ENCODE results near the gene TACC3. TPM values are rescaled to one million over a fixed set of nuclear protein-coding genes. Genes with fewer than 3 reads are reported as not detected.

The TACC3 gene
- total and polyA plus RNA-seq, 2 donors (not counting 1 experiment from before 2014, with no cell fraction given): 7.3 to 10.2 TPM

DNA sequence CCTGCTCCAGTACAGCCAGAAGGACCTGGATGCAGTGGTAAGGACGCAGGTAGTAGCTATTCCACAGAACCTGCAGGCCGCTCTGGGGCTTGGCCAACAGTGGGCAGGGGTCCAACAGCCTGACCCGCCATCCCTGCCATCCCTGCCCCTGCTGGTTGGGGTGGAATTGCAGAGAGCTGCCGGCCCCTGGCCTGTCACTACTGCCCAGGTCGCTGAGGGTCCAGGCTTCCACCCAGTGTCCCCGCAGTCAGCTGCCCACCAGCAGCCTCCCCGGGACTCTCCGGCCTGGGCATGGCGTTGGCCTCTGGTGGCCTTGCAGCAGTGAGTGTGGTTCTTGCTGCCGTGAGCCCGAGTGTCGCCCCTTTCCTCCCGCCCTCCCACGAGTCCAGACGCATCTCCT, 16.3 kb downstream of the TACC3 start:
- Histone ChIP-seq H3K27ac (ENCODE audit: insufficient read depth, low read length) (no peak overlapping the region), H3K4me1 (ENCODE audit: control insufficient read depth, extremely low read depth, insufficient read depth, low read length) (no peaks in the 10 kb centered on the region), H3K9me3 (ENCODE audit: control insufficient read depth, insufficient read depth, low read depth, low read length) (peaks cover 2% of the 10 kb centered on the region), H3K27me3 (ENCODE audit: control insufficient read depth, insufficient read depth, low read length) (no peaks in the 10 kb centered on the region), H2AFZ (ENCODE audit: low read length) (no peak overlapping the region), H3K9ac (ENCODE audit: insufficient read depth, low read length) (no peak overlapping the region), H3K36me3 (ENCODE audit: control insufficient read depth, insufficient read depth, low read length) (peaks cover 43% of the 10 kb centered on the region), H4K20me1 (ENCODE audit: control insufficient read depth, extremely low read depth, insufficient read depth, low read length) (no peaks in the 10 kb centered on the region), H3K79me2 (ENCODE audit: control insufficient read depth, insufficient read depth, low read length) (peaks cover 3% of the 10 kb centered on the region), H3K4me2 (ENCODE audit: extremely low read depth, insufficient read depth, low read length) (no peak overlapping the region), H3K4me3 (replicated peaks in 1 of 4; ENCODE audit: control extremely low read depth in 1 of 4, insufficient read depth in 1 of 4, low read depth in 3 of 4, low read length in 4 of 4) (no peak overlapping the region)
- TF ChIP-seq EZH2 (IDR thresholded peaks at IDR 0.05; ENCODE audit: low read length, missing control alignments): no peak
- TF ChIP-seq, protein P1, sequence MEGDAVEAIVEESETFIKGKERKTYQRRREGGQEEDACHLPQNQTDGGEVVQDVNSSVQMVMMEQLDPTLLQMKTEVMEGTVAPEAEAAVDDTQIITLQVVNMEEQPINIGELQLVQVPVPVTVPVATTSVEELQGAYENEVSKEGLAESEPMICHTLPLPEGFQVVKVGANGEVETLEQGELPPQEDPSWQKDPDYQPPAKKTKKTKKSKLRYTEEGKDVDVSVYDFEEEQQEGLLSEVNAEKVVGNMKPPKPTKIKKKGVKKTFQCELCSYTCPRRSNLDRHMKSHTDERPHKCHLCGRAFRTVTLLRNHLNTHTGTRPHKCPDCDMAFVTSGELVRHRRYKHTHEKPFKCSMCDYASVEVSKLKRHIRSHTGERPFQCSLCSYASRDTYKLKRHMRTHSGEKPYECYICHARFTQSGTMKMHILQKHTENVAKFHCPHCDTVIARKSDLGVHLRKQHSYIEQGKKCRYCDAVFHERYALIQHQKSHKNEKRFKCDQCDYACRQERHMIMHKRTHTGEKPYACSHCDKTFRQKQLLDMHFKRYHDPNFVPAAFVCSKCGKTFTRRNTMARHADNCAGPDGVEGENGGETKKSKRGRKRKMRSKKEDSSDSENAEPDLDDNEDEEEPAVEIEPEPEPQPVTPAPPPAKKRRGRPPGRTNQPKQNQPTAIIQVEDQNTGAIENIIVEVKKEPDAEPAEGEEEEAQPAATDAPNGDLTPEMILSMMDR (conservative IDR thresholded peaks at IDR 0.05 in 1 of 2, IDR thresholded peaks at IDR 0.05 in 1 of 2; ENCODE audit: low read depth in 1 of 2, low read length in 2 of 2): no peak
- no peak for DNase-seq (ENCODE audit: low read depth in 2 of 2)

DNA sequence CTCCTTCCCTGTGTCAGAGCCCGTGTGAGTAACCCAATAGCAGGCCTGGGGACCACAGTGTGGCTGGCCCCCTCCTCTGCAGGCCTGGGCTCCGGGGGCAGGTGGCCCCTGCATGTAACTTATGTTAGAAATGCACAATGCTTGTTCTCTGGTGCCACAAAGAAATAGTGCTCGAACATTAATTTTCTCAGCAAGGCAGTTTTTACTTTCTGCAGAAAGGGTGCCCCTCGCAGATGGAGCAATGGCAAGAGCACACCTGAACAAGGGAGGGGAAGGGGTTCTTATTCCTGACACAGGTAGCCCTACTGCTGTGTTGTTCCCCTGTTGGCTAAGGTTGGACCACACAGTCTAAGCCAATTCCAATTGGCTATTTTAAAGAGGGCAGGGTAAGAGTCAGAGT, 17.1 kb downstream of the TACC3 start:
- H3K9ac ChIP-seq (ENCODE audit: insufficient read depth, low read length): no peak overlapping the region
- no peaks in the 10 kb centered on the region for H4K20me1 ChIP-seq (ENCODE audit: control insufficient read depth, extremely low read depth, insufficient read depth, low read length)
- TF ChIP-seq, protein P1 (conservative IDR thresholded peaks at IDR 0.05 in 1 of 2, IDR thresholded peaks at IDR 0.05 in 1 of 2; ENCODE audit: low read depth in 1 of 2, low read length in 2 of 2): no peak
- TF ChIP-seq EZH2 (IDR thresholded peaks at IDR 0.05; ENCODE audit: low read length, missing control alignments): no peak
- no peak overlapping the region for H3K4me2 ChIP-seq (ENCODE audit: extremely low read depth, insufficient read depth, low read length)
- H3K9me3 ChIP-seq (ENCODE audit: control insufficient read depth, insufficient read depth, low read depth, low read length): peaks cover 2% of the 10 kb centered on the region
- H3K27ac ChIP-seq (ENCODE audit: insufficient read depth, low read length): no peak overlapping the region
- no peak for DNase-seq (ENCODE audit: low read depth in 2 of 2)
- H3K79me2 ChIP-seq (ENCODE audit: control insufficient read depth, insufficient read depth, low read length): no peaks in the 10 kb centered on the region
- H3K36me3 ChIP-seq (ENCODE audit: control insufficient read depth, insufficient read depth, low read length): peaks cover 42% of the 10 kb centered on the region
- no peak overlapping the region for H3K4me3 ChIP-seq (replicated peaks in 1 of 4; ENCODE audit: control extremely low read depth in 1 of 4, insufficient read depth in 1 of 4, low read depth in 3 of 4, low read length in 4 of 4)
- H3K4me1 ChIP-seq (ENCODE audit: control insufficient read depth, extremely low read depth, insufficient read depth, low read length): no peaks in the 10 kb centered on the region
- no peak overlapping the region for H2AFZ ChIP-seq (ENCODE audit: low read length)
- no peaks in the 10 kb centered on the region for H3K27me3 ChIP-seq (ENCODE audit: control insufficient read depth, insufficient read depth, low read length)

DNA sequence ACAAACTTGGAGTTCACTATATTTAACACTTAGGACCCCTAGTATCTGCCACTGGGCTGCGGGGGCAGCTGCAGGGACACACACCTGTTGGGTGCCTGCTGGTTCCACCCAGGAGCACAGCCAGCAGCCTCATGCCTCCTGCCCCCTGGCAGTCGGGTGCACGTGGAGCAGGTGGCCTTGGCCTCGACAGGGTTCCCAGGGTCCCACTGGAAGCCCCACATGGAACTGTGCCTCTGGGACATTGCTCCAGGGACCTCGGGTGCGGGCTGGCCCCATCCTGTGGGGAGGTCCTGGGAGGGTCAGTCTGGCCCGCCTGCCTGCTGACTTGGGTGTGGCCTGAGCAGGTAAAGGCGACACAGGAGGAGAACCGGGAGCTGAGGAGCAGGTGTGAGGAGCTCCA, 18.0 kb downstream of the TACC3 start:
- no peak overlapping the region for H3K4me3 ChIP-seq (replicated peaks in 1 of 4; ENCODE audit: control extremely low read depth in 1 of 4, insufficient read depth in 1 of 4, low read depth in 3 of 4, low read length in 4 of 4)
- no peaks in the 10 kb centered on the region for H4K20me1 ChIP-seq (ENCODE audit: control insufficient read depth, extremely low read depth, insufficient read depth, low read length)
- no peaks in the 10 kb centered on the region for H3K27me3 ChIP-seq (ENCODE audit: control insufficient read depth, insufficient read depth, low read length)
- H3K79me2 ChIP-seq (ENCODE audit: control insufficient read depth, insufficient read depth, low read length): no peaks in the 10 kb centered on the region
- H3K4me2 ChIP-seq (ENCODE audit: extremely low read depth, insufficient read depth, low read length): no peak overlapping the region
- H3K9ac ChIP-seq (ENCODE audit: insufficient read depth, low read length): no peak overlapping the region
- H3K27ac ChIP-seq (ENCODE audit: insufficient read depth, low read length): no peak overlapping the region
- TF ChIP-seq, protein P1 (conservative IDR thresholded peaks at IDR 0.05 in 1 of 2, IDR thresholded peaks at IDR 0.05 in 1 of 2; ENCODE audit: low read depth in 1 of 2, low read length in 2 of 2): no peak
- no peak for TF ChIP-seq EZH2 (IDR thresholded peaks at IDR 0.05; ENCODE audit: low read length, missing control alignments)
- H3K9me3 ChIP-seq (ENCODE audit: control insufficient read depth, insufficient read depth, low read depth, low read length): peaks cover 2% of the 10 kb centered on the region
- H2AFZ ChIP-seq (ENCODE audit: low read length): no peak overlapping the region
- no peak for DNase-seq (ENCODE audit: low read depth in 2 of 2)
- H3K4me1 ChIP-seq (ENCODE audit: control insufficient read depth, extremely low read depth, insufficient read depth, low read length): no peaks in the 10 kb centered on the region
- H3K36me3 ChIP-seq (ENCODE audit: control insufficient read depth, insufficient read depth, low read length): peaks cover 42% of the 10 kb centered on the region

Data from fibroblast of lung (primary cell).